ENCODE measurements around the gene DYRK4. TPM values are rescaled to one million over a fixed set of nuclear protein-coding genes. Genes with fewer than 3 reads are reported as not detected.
A peak's percentile ranks its signal among the peaks of the same experiment; 100 is the strongest.

DYRK4 gene
- total and polyA plus RNA-seq, 2 of the 13 experiments (the other 11 are each of a cell fraction or from before 2014, with no cell fraction given): 29.4 to 40.2 TPM

- TF ChIP-seq KDM6A (CRISPR knock-in tag; IDR thresholded peaks at IDR 0.05; ENCODE audit: low read depth) (no peak), EP300 (IDR thresholded peaks at IDR 0.05; ENCODE audit: low read depth in 2 of 2, low read length in 2 of 2) (no peak), EP300 (CRISPR knock-in tag; IDR thresholded peaks at IDR 0.05; ENCODE audit: borderline replicate concordance) (no peak), SPEN (CRISPR knock-in tag; IDR thresholded peaks at IDR 0.05; ENCODE audit: low read depth) (peak; percentile 69), ZFAT (CRISPR knock-in tag; conservative IDR thresholded peaks at IDR 0.05) (no peak), NFATC3 (CRISPR knock-in tag; IDR thresholded peaks at IDR 0.05) (no peak), ZNF333 (CRISPR knock-in tag; IDR thresholded peaks at IDR 0.05; ENCODE audit: borderline replicate concordance) (no peak), CREBL2 (CRISPR knock-in tag; IDR thresholded peaks at IDR 0.05; ENCODE audit: borderline replicate concordance) (no peak), ZBTB21 (CRISPR knock-in tag; IDR thresholded peaks at IDR 0.05) (no peak), HNRNPLL (IDR thresholded peaks at IDR 0.05; ENCODE audit: low read depth, low read length, poor library complexity, severe bottlenecking) (peak; percentile 37), STAT5B (CRISPR knock-in tag; IDR thresholded peaks at IDR 0.05) (no peak), REL (CRISPR knock-in tag; conservative IDR thresholded peaks at IDR 0.05) (no peak), ATM (IDR thresholded peaks at IDR 0.05; ENCODE audit: borderline replicate concordance) (no peak), ZNF331 (CRISPR knock-in tag; IDR thresholded peaks at IDR 0.05) (0 out of 2 replicates have a peak, but pooled peaks have one; percentile 12), TBL1XR1 (IDR thresholded peaks at IDR 0.05; ENCODE audit: borderline replicate concordance, low read length, partially characterized antibody) (no peak), ZNF34 (CRISPR knock-in tag; IDR thresholded peaks at IDR 0.05; ENCODE audit: borderline replicate concordance) (no peak), CREM (IDR thresholded peaks at IDR 0.05) (0 out of 2 replicates have a peak, but pooled peaks have one; percentile 33), CREM (CRISPR knock-in tag; IDR thresholded peaks at IDR 0.05) (no peak), KLF11 (CRISPR knock-in tag; IDR thresholded peaks at IDR 0.05) (no peak), IRF2 (CRISPR knock-in tag; IDR thresholded peaks at IDR 0.05) (peak; percentile 57; the same call in 1 of the 2 replicates), MYNN (CRISPR knock-in tag; IDR thresholded peaks at IDR 0.05; ENCODE audit: low read depth) (no peak), MTA3 (CRISPR knock-in tag; IDR thresholded peaks at IDR 0.05) (no peak), REPIN1 (CRISPR knock-in tag; IDR thresholded peaks at IDR 0.05; ENCODE audit: borderline replicate concordance, low read depth) (peak; percentile 59; the same call in 1 of the 2 replicates), ZNF367 (CRISPR knock-in tag; IDR thresholded peaks at IDR 0.05; ENCODE audit: borderline replicate concordance) (no peak), ZC3H13 (CRISPR knock-in tag; IDR thresholded peaks at IDR 0.05) (no peak), SMARCE1 (IDR thresholded peaks at IDR 0.05; ENCODE audit: borderline replicate concordance) (no peak), ZNF484 (CRISPR knock-in tag; IDR thresholded peaks at IDR 0.05; ENCODE audit: borderline replicate concordance, low read depth) (no peak)
- TF ChIP-seq, protein P1, sequence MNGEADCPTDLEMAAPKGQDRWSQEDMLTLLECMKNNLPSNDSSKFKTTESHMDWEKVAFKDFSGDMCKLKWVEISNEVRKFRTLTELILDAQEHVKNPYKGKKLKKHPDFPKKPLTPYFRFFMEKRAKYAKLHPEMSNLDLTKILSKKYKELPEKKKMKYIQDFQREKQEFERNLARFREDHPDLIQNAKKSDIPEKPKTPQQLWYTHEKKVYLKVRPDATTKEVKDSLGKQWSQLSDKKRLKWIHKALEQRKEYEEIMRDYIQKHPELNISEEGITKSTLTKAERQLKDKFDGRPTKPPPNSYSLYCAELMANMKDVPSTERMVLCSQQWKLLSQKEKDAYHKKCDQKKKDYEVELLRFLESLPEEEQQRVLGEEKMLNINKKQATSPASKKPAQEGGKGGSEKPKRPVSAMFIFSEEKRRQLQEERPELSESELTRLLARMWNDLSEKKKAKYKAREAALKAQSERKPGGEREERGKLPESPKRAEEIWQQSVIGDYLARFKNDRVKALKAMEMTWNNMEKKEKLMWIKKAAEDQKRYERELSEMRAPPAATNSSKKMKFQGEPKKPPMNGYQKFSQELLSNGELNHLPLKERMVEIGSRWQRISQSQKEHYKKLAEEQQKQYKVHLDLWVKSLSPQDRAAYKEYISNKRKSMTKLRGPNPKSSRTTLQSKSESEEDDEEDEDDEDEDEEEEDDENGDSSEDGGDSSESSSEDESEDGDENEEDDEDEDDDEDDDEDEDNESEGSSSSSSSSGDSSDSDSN (CRISPR knock-in tag; IDR thresholded peaks at IDR 0.05): peak; percentile 50; the same call in 1 of the 2 replicates
- TF ChIP-seq, protein P2, sequence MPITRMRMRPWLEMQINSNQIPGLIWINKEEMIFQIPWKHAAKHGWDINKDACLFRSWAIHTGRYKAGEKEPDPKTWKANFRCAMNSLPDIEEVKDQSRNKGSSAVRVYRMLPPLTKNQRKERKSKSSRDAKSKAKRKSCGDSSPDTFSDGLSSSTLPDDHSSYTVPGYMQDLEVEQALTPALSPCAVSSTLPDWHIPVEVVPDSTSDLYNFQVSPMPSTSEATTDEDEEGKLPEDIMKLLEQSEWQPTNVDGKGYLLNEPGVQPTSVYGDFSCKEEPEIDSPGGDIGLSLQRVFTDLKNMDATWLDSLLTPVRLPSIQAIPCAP (CRISPR knock-in tag; IDR thresholded peaks at IDR 0.05; ENCODE audit: low read depth): no peak
- TF ChIP-seq, protein P3, sequence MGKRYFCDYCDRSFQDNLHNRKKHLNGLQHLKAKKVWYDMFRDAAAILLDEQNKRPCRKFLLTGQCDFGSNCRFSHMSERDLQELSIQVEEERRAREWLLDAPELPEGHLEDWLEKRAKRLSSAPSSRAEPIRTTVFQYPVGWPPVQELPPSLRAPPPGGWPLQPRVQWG (CRISPR knock-in tag; IDR thresholded peaks at IDR 0.05; ENCODE audit: borderline replicate concordance, low read depth): no peak
These were observed 42.7 kb downstream of the DYRK4 start (continued) for GRCh38 chr12:4604684-4605193.
